OCI-LY1 (cell line): ENCODE data around the gene C1orf87.

ENCODE experiments used
- CTCF ChIP-seq: fragments of 200-600 bp; sonication (generic), shearing (Covaris generic); IDR thresholded peaks from 2 replicates; pipeline ENCODE4 v1.5.1; 2017; ENCODE audit warnings: mild to moderate bottlenecking, antibody characterized with exemption, low read length, moderate library complexity, mixed read lengths
- EZH2 ChIP-seq: fragments of 200-600 bp; sonication (generic), shearing (Covaris generic); IDR thresholded peaks from 2 replicates; pipeline ENCODE4 v1.8.0; 2017; ENCODE audit warnings: borderline replicate concordance, mixed run types, mild to moderate bottlenecking, antibody characterized with exemption, low read length, moderate library complexity, mixed read lengths

GRCh38 chr1:60118085-60118484 lies 44.5 kb upstream of the C1orf87 start:
- TF ChIP-seq CTCF = no peak
- TF ChIP-seq EZH2 = no peak
